AG09319 (cell line): ENCODE measurements around the gene CRACR2B.

ENCODE experiments used
- DNase-seq: peaks from one replicate; pipeline ENCODE4 v3.0.0-alpha.2; 2010; ENCODE audit warnings: low read depth; ENCODE audit errors: extremely low read depth
- TF ChIP-seq, protein P1 (sequence below): IDR thresholded peaks from 2 replicates; pipeline ENCODE4 v1.5.1; 2011; ENCODE audit warnings: low read depth, mild to moderate bottlenecking, inconsistent platforms, low read length, moderate library complexity

Gene CRACR2B

GRCh38 chr11:802018-802617 is 25.6 kb upstream of the CRACR2B start:
- TF ChIP-seq, protein P1, sequence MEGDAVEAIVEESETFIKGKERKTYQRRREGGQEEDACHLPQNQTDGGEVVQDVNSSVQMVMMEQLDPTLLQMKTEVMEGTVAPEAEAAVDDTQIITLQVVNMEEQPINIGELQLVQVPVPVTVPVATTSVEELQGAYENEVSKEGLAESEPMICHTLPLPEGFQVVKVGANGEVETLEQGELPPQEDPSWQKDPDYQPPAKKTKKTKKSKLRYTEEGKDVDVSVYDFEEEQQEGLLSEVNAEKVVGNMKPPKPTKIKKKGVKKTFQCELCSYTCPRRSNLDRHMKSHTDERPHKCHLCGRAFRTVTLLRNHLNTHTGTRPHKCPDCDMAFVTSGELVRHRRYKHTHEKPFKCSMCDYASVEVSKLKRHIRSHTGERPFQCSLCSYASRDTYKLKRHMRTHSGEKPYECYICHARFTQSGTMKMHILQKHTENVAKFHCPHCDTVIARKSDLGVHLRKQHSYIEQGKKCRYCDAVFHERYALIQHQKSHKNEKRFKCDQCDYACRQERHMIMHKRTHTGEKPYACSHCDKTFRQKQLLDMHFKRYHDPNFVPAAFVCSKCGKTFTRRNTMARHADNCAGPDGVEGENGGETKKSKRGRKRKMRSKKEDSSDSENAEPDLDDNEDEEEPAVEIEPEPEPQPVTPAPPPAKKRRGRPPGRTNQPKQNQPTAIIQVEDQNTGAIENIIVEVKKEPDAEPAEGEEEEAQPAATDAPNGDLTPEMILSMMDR, result no peak
- no peak for DNase-seq

DNA sequence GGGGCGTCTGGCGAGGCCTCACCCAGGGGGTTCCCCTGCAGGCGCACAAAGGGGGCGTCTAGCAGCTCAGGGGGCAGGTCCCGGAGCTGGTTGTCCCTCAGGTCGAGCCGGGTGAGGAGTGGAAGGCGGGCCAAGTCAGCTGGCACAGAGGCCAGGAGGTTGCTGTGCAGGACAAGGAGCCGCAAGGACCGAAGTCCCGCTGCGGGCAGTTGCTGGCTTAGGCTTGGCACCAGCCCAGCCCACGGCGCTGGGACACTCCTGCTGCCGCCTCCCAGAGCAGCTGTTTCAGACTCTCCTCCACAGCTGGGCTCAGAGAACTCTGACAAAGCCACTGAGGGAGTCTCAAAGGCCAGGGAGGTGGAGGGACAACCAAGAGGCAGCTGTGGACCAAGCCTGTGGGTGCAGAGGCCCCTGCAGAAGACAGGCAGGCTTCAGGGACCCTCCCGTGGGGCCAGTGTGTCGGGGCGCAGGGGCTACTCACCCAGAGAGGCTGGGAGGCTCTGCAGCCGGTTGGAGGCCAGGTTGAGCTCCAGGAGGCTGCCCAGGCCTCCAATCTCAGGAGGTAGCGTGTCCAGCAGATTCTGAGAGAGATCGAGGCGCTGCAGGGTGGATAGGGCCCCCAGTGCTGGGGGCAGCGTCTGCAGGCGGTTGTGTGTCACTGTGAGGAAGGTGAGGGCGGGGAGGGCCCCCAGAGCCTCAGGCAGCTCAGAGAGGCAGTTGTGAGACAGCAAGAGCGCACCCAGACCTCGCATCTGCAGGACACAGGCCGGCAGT is 24.8 kb upstream of the CRACR2B start:
- TF ChIP-seq, protein P1, result no peak
- no peak for DNase-seq

DNA sequence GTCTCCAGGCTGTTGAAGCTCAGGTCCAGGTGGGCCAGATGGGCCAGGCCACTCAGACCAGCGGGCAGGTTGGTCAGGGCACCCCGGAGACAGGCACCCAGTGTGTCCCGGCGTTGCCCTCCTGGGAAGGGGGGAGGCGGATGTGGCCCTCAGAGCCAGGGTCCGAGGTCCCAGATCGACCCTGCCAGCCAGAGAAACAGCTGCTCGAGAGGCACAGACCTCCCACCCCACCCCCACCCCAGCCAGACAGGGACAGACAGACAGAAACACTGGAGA is 24.3 kb upstream of the CRACR2B start:
- DNase-seq, result no peak
- TF ChIP-seq, protein P1, result no peak

DNA sequence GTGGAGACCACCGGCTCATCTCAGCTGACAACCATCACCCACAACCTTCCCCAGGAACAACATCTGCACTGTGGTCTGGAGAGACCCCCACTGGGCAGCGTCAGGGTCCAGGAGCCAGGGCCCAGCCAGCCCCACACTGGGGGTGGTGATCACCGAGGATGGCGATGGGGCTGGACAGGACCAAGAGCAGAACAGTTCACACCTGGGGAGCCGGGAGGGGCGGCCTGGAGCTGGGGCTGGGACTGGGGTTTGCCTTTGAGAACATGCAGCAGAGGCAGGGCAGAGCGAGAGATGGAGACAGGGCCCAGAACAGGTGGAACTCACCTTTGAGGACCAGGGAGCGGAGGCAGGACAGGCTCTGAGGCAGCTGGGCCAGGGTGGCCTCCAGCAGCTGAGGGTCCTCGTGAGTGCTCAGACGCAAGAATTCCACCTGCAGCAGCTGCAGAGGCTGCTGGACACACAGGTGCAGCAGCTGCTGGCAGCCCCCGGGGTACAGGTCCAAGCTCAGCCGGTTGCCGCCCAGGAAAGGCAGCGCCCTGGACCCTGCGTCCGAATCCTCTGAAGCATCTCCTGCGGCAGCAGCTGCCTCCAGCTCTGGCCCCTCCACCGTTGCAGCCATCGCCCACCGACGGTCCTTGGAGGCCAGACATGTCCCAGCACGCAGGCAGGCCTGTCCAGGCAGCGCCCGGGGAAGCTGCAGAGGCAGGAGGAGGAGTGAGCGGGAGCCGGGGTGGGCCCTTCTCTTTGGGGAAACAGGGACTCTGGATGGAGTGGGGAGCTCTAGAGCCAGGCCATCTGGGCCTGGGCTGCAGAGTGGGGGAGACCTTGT is 23.7 kb upstream of the CRACR2B start:
- TF ChIP-seq, protein P1, result no peak
- no peak for DNase-seq

GRCh38 chr11:804599-804964 is 23.1 kb upstream of the CRACR2B start:
- no peak for DNase-seq

GRCh38 chr11:808427-809286 is 19.1 kb upstream of the CRACR2B start:
- DNase-seq, result no peak

More at GRCh38 chr11:804599-804964, 23.1 kb upstream of the CRACR2B start:
- TF ChIP-seq, protein P1, result no peak

More at GRCh38 chr11:808427-809286, 19.1 kb upstream of the CRACR2B start:
- TF ChIP-seq, protein P1, result no peak
